A673 (cell line): ENCODE measurements around the gene PLCL1. TPM values are rescaled to one million over a fixed set of nuclear protein-coding genes. Genes with fewer than 3 reads are reported as not detected.

ENCODE experiments used
- BruUV-seq: library from RNA; stranded (reverse); fragments of 400-500 nt; replicated peaks from 2 replicates; lab custom pipeline; 2021; lab: Mats Ljungman, UMichigan
- CTCF ChIA-PET: fragments of 300-600 bp; sonication (Branson Sonifier 250); formaldehyde crosslinking; loops from one replicate; lab custom pipeline; 2022; ENCODE audit warnings: antibody characterized with exemption; lab: Charles Lee
- POLR2A ChIA-PET: fragments of 300-600 bp; sonication (Branson Sonifier 250); formaldehyde crosslinking; loops from one replicate; lab custom pipeline; 2022; ENCODE audit warnings: antibody characterized with exemption; ENCODE audit not compliant: low non-redundant PET; lab: Charles Lee
- DNase-seq: peaks from one replicate; pipeline ENCODE4 v3.0.0-alpha.2; 2015; ENCODE audit warnings: low spot score
- H3K27ac ChIP-seq: fragments of 200-600 bp; sonication (generic); 2 replicates; pipeline ENCODE4 v1.5.1; 2016; ENCODE audit warnings: mixed run types, low read depth, mild to moderate bottlenecking, mixed read lengths, antibody characterized with exemption, low read length; ENCODE audit not compliant: poor library complexity, severe bottlenecking
- H3K27me3 ChIP-seq: fragments of 200-600 bp; sonication (generic); replicated peaks from 2 replicates; pipeline ENCODE4 v1.6.1; 2017; ENCODE audit warnings: mixed run types, low read depth, mild to moderate bottlenecking, mixed read lengths, antibody characterized with exemption, low read length; ENCODE audit not compliant: insufficient read depth, poor library complexity
- H3K36me3 ChIP-seq: fragments of 200-600 bp; sonication (generic); 2 replicates; pipeline ENCODE4 v1.6.1; 2016; ENCODE audit warnings: mixed run types, mild to moderate bottlenecking, mixed read lengths, antibody characterized with exemption, low read length; ENCODE audit not compliant: insufficient read depth, poor library complexity, severe bottlenecking
- H3K4me1 ChIP-seq: fragments of 200-600 bp; sonication (generic); 2 replicates; pipeline ENCODE4 v1.6.1; 2017; ENCODE audit warnings: mixed run types, mild to moderate bottlenecking, mixed read lengths, antibody characterized with exemption, low read length; ENCODE audit not compliant: insufficient read depth, poor library complexity, severe bottlenecking
- H3K4me3 ChIP-seq: fragments of 200-600 bp; sonication (generic); 2 replicates; pipeline ENCODE4 v1.5.1; 2016; ENCODE audit warnings: low read depth, mixed run types, mild to moderate bottlenecking, mixed read lengths, low read length; ENCODE audit not compliant: poor library complexity, severe bottlenecking
- H3K9me3 ChIP-seq: fragments of 200-600 bp; sonication (generic); 2 replicates; pipeline ENCODE4 v1.6.1; 2016; ENCODE audit warnings: mixed run types, low read depth, mild to moderate bottlenecking, mixed read lengths, antibody characterized with exemption, low read length; ENCODE audit not compliant: poor library complexity, severe bottlenecking
- CTCF ChIP-seq: fragments of 300-800, 200-600 bp; sonication (generic); conservative IDR thresholded peaks from 2 replicates; pipeline ENCODE4 v1.5.1; 2017; ENCODE audit warnings: low read depth, mild to moderate bottlenecking, antibody characterized with exemption, low read length, moderate library complexity, mixed read lengths
- EZH2 ChIP-seq: fragments of 200-600 bp; sonication (generic); IDR thresholded peaks from 2 replicates; pipeline ENCODE4 v1.6.1; 2017; ENCODE audit warnings: borderline replicate concordance, low read depth, mild to moderate bottlenecking, mixed read lengths, antibody characterized with exemption, low read length; ENCODE audit not compliant: poor library complexity, severe bottlenecking
- intact Hi-C: fragments of 100-400 bp; cut with micrococcal nuclease; formaldehyde crosslinking; loops from one replicate; pipeline ENCODE4 v1.10.0; 2022; ENCODE audit not compliant: unreplicated experiment
- total RNA-seq: library from RNA; stranded (reverse); gene quantifications from 2 replicates; pipeline ENCODE4 v1.2.3, GENCODE V29; 2021

The PLCL1 gene
- total RNA-seq, 1 experiment from 2014 or later = not detected

DNA sequence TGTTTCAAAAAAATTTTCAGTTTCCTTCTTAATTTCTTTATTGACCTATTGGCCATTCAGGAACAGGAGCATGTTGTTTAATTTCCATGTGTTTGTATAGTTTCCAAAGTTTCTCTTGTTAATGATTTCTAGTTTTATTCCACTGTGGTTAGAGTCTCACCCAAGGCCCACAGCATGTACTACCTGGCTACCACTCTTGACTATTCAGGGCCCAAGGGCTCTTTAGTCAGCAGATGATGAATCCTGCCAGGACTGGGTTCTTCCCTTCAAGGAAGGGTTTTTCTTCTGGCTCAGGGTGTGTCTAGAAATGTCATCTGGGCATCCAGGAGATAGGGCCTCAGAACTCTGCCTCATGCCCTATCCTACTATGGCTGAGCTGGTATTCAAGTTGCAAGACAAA, 161.4 kb downstream of the PLCL1 start:
- Histone ChIP-seq H3K9me3 (no peaks in the 10 kb centered on the region), H3K27me3 (no peaks in the 10 kb centered on the region), H3K27ac (no peak overlapping the region), H3K4me1 (no peaks in the 10 kb centered on the region), H3K4me3 (no peak overlapping the region), H3K36me3 (no peaks in the 10 kb centered on the region)
- TF ChIP-seq EZH2 = no peak
- TF ChIP-seq CTCF = no peak
- ChIA-PET CTCF (no interaction called here), POLR2A (no interaction called here)
- BruUV-seq = no TSS peak
- DNase-seq = no peak
- intact Hi-C loops = no loop called here

DNA sequence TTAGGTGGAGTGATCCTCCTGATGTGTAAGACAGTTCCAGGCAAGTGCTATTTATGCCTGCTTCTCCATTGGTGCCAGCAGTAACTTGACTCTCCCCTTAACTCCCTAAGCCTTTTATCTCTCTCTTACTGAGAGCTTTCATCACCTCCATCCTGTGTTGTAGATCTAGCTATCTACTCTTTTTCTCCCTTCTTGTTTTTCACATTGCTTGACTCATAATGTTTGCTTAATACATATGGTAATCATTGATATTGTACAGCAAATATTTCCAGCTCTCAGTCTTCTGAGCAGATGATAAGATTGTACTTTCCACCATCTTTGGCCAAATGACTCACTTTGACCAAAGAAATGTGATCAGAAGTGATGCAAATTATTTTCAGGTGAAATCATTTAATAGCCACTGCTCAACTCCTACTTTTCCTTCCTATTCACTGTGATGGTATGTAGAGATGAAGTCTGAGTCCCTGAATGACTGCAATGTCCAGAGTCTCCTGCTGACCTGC, 165.0 kb downstream of the PLCL1 start:
- H3K27ac ChIP-seq = no peak overlapping the region
- CTCF ChIA-PET = no interaction called here
- no TSS peak for BruUV-seq
- no peak for TF ChIP-seq CTCF
- TF ChIP-seq EZH2 = no peak
- no peak for DNase-seq
- no peak overlapping the region for H3K4me3 ChIP-seq
- H3K36me3 ChIP-seq = no peaks in the 10 kb centered on the region
- POLR2A ChIA-PET = no interaction called here
- intact Hi-C loops = no loop called here
- H3K9me3 ChIP-seq = no peaks in the 10 kb centered on the region
- no peaks in the 10 kb centered on the region for H3K4me1 ChIP-seq
- H3K27me3 ChIP-seq = no peaks in the 10 kb centered on the region

- no TSS peak for BruUV-seq
- TF ChIP-seq CTCF (no peak), EZH2 (no peak)
- ChIA-PET CTCF (no interaction called here), POLR2A (no interaction called here)
- no peak overlapping the region for H3K27ac ChIP-seq
- H3K36me3 ChIP-seq = no peaks in the 10 kb centered on the region
- no peak overlapping the region for H3K4me3 ChIP-seq
- no peaks in the 10 kb centered on the region for H3K4me1 ChIP-seq
- DNase-seq = peak; percentile 9
- no peaks in the 10 kb centered on the region for H3K27me3 ChIP-seq
- intact Hi-C loops = no loop called here
- no peaks in the 10 kb centered on the region for H3K9me3 ChIP-seq
Observed at GRCh38 chr2:197972061-197972460, 167.7 kb downstream of the PLCL1 start.
